K562 (cell line): ENCODE data around the gene TUBB4B. TPM values are rescaled to one million over a fixed set of nuclear protein-coding genes. Genes with fewer than 3 reads are reported as not detected.

Experiments
- BCOR ChIP-seq: fragments of 450-650 bp; IDR thresholded peaks from 2 replicates; pipeline ENCODE4 v1.6.1; 2016
- CUX1 ChIP-seq: fragments of 200-800 bp; sonication (Bioruptor generic); IDR thresholded peaks from 2 replicates; pipeline ENCODE4 v1.6.1; 2016; ENCODE audit warnings: missing genetic modification characterization, missing compliant biosample characterization
- CXXC5 ChIP-seq: fragments of 250-450 bp; sonication (Bioruptor Pico); IDR thresholded peaks from 2 replicates; pipeline ENCODE4 v1.8.0; 2022; ENCODE audit warnings: inconsistent platforms, mild to moderate bottlenecking, moderate library complexity
- DLX4 ChIP-seq: fragments of 250-450 bp; sonication (Bioruptor Pico); IDR thresholded peaks from 2 replicates; pipeline ENCODE4 v1.6.1; 2021; ENCODE audit warnings: mild to moderate bottlenecking
- ESRRA ChIP-seq: fragments of 450-650 bp; IDR thresholded peaks from 2 replicates; pipeline ENCODE4 v1.6.1; 2014; ENCODE audit warnings: low read depth, mild to moderate bottlenecking, moderate library complexity, borderline replicate concordance
- FOXK2 ChIP-seq, 2 experiments: fragments of 450-650 bp; IDR thresholded peaks in 1 of 2; conservative IDR thresholded peaks in 1 of 2; 2 replicates each; pipeline ENCODE4 v1.6.1; 2016; ENCODE audit warnings: low read depth in 2 of 2, mild to moderate bottlenecking in 1 of 2
- GATAD2A ChIP-seq: fragments of 450-650 bp; IDR thresholded peaks from 2 replicates; pipeline ENCODE4 v1.6.1; 2017
- HDAC2 ChIP-seq: fragments of 450-650 bp; IDR thresholded peaks from 2 replicates; pipeline ENCODE4 v1.6.1; 2016; ENCODE audit warnings: mild to moderate bottlenecking
- IRF9 ChIP-seq: fragments of 450-650 bp; IDR thresholded peaks from 2 replicates; pipeline ENCODE4 v1.6.1; 2016; ENCODE audit warnings: missing biosample characterization, missing genetic modification characterization
- JUNB ChIP-seq: fragments of 450-650 bp; formaldehyde crosslinking; conservative IDR thresholded peaks from 2 replicates; pipeline ENCODE4 v1.4.0; 2020; ENCODE audit warnings: mild to moderate bottlenecking
- MNT ChIP-seq, 2 experiments: fragments of 450-650 bp; conservative IDR thresholded peaks; 2 replicates each; pipeline ENCODE4 v1.6.1; 2017; ENCODE audit warnings: mild to moderate bottlenecking in 2 of 2, moderate library complexity in 2 of 2
- SMAD4 ChIP-seq: fragments of 250-450 bp; sonication (Bioruptor Pico); conservative IDR thresholded peaks from 2 replicates; pipeline ENCODE4 v1.8.0; 2021; ENCODE audit warnings: inconsistent platforms, mild to moderate bottlenecking, moderate library complexity
- ZBTB11 ChIP-seq, 3 experiments: fragments of 200-800 bp in 1 of 3; fragments of 250-450 bp in 1 of 3; fragments of 450-650 bp in 1 of 3; sonication (Bioruptor Pico) in 1 of 3; sonication (Bioruptor generic) in 1 of 3; formaldehyde crosslinking in 1 of 3; IDR thresholded peaks; 2 replicates each; pipeline versions ENCODE4 v1.6.1 to v1.8.0; 2016 to 2022; ENCODE audit warnings: mild to moderate bottlenecking in 2 of 3, missing genetic modification characterization in 2 of 3, missing compliant biosample characterization in 1 of 3, moderate library complexity in 1 of 3
- ZNF133 ChIP-seq: fragments of 250-450 bp; sonication (Bioruptor Pico); IDR thresholded peaks from 2 replicates; pipeline ENCODE4 v1.4.0; 2020; ENCODE audit warnings: mild to moderate bottlenecking
- ZNF764 ChIP-seq: fragments of 250-450 bp; sonication (Bioruptor Pico); IDR thresholded peaks from 2 replicates; pipeline ENCODE4 v1.4.0; 2020; ENCODE audit warnings: low read depth, mild to moderate bottlenecking, moderate library complexity
- ZZZ3 ChIP-seq: fragments of 450-650 bp; IDR thresholded peaks from 2 replicates; pipeline ENCODE4 v1.6.1; 2016; ENCODE audit warnings: antibody characterized with exemption, mild to moderate bottlenecking, moderate library complexity
- polyA plus RNA-seq, 8 experiments: library from polyadenylated mRNA; depleted of rRNA in 4 of 8; stranded (reverse) in 5 of 8; unstranded in 3 of 8; fragments of >200 nt; fragmentation: Nextera tagmentation in 2 of 8; fragmentation: Illumina TruSeq in 1 of 8; extraction: Ambion mirVana in 2 of 8; extraction: Trizol in 1 of 8; gene quantifications; 2 replicates each; pipeline versions ENCODE4 v1.2.1 to v1.2.3, GENCODE V29; 2011 to 2014; ENCODE audit warnings: inconsistent platforms in 1 of 8, missing spikeins in 1 of 8
- total RNA-seq, 7 experiments: library from RNA; depleted of rRNA in 6 of 7; stranded (reverse); fragments of >200 nt in 6 of 7; fragmentation: Illumina TruSeq in 2 of 7; extraction: Trizol in 2 of 7; gene quantifications; 2 replicates each; pipeline versions ENCODE4 v1.2.1 to v1.2.3, GENCODE V29; 2011 to 2021; ENCODE audit warnings: low replicate concordance in 1 of 7

TUBB4B gene
- total and polyA plus RNA-seq, 9 of the 15 experiments (the other 6 are each of a cell fraction or from before 2014, with no cell fraction given), result 24.1 to 443 (median 268) TPM

GRCh38 chr9:137218754-137219271 lies 22.3 kb upstream of the TUBB4B start (continued):
- TF ChIP-seq ESRRA (peak; percentile 96), DLX4 (CRISPR knock-in tag) (no peak), HDAC2 (peak; percentile 66; the same call in 1 of the 2 replicates), BCOR (peak; percentile 28; the same call in 1 of the 2 replicates), ZZZ3 (no peak), ZNF133 (0 out of 2 replicates have a peak, but pooled peaks have one; percentile 69), FOXK2 (conservative IDR thresholded peaks at IDR 0.05 in 1 of 2, IDR thresholded peaks at IDR 0.05 in 1 of 2; ENCODE audit: low read depth in 2 of 2) (peak; percentile 48 to 59; a peak in 3 of 4 replicates), GATAD2A (peak; percentile 76; the same call in 1 of the 2 replicates), CUX1 (CRISPR knock-in tag) (no peak), SMAD4 (CRISPR knock-in tag) (peak; percentile 89), IRF9 (no peak), ZBTB11 (CRISPR knock-in tag; IDR thresholded peaks at IDR 0.05) (no peak; a peak in 1 of 6 replicates), MNT (conservative IDR thresholded peaks at IDR 0.05) (peak; percentile 54 to 81), CXXC5 (peak; percentile 70), JUNB (no peak), ZNF764 (CRISPR knock-in tag) (0 out of 2 replicates have a peak, but pooled peaks have one; percentile 36)
